ENCODE measurements around the gene HMX1. TPM values are rescaled to one million over a fixed set of nuclear protein-coding genes. Genes with fewer than 3 reads are reported as not detected.

Gene HMX1
- total RNA-seq, 1 donor from 2014 or later, result 0.92 TPM

DNA sequence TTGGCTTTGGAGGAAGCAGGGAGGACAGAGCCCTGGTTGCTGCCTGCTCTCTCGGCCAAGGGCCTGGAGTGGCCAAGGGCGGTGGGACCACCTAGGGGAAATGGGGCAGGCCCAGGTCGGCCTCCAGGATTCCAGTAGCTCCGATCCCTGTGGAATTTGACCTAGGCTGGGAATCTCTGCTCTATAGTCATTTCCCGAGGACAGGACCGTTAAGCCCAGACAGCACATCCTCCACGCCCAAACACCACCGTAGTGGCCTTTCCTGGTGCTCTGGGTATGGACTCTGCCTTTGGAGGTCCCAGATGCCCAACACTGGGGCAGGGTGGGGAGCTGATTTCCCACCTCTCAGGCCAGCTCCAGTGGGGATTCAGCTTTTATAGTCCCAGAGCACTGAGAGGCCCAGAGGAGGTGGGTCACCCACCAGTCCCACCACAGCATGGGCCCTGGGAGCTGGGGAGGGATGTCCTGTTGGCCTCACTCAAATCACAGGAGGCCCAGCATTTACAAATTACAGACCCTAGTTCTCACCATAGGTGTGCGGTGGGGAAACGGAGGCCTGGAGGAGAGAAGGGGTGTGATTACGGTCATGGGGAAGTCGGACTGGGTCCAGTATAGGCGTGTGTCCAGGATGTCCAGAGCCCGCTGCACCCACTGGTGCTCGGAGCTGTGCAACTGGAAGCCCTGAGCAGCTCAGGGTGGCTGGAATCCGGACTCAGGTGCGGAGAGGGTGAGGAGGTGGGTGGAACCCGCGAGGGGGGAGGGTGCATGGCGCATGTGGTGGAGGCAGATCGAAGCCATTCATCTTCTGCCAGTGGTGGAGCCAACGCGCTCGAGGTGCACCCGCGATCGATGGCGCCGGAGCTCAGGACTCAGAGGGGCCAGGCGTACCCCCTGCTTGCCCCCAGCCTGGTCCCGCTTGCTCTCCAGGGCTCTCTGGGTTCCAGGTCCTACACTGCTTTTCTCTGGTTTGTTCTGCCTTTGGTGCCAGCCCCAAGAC is 7.7 kb downstream of the HMX1 start:
- Mint-ChIP-seq H3K27me3 (ENCODE audit: low read depth) (peaks cover 91% of the 10 kb centered on the region), H3K9me3 (no peaks in the 10 kb centered on the region), H3K27ac (no peak overlapping the region), H3K36me3 (peaks cover 2% of the 10 kb centered on the region), H3K4me1 (peaks cover 10% of the 10 kb centered on the region), H3K4me3 (no peak overlapping the region)
- TF ChIP-seq, protein P1, sequence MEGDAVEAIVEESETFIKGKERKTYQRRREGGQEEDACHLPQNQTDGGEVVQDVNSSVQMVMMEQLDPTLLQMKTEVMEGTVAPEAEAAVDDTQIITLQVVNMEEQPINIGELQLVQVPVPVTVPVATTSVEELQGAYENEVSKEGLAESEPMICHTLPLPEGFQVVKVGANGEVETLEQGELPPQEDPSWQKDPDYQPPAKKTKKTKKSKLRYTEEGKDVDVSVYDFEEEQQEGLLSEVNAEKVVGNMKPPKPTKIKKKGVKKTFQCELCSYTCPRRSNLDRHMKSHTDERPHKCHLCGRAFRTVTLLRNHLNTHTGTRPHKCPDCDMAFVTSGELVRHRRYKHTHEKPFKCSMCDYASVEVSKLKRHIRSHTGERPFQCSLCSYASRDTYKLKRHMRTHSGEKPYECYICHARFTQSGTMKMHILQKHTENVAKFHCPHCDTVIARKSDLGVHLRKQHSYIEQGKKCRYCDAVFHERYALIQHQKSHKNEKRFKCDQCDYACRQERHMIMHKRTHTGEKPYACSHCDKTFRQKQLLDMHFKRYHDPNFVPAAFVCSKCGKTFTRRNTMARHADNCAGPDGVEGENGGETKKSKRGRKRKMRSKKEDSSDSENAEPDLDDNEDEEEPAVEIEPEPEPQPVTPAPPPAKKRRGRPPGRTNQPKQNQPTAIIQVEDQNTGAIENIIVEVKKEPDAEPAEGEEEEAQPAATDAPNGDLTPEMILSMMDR (IDR thresholded peaks at IDR 0.05; ENCODE audit: unreplicated experiment), result no peak
- no peak for DNase-seq (ENCODE audit: low spot score in 2 of 2, unreplicated experiment in 2 of 2)

GRCh38 chr4:8862800-8863685 is 8.6 kb downstream of the HMX1 start:
- Mint-ChIP-seq H3K4me1 (peaks cover 11% of the 10 kb centered on the region), H3K27ac (no peak overlapping the region), H3K27me3 (ENCODE audit: low read depth) (peaks cover 91% of the 10 kb centered on the region), H3K36me3 (peaks cover 2% of the 10 kb centered on the region), H3K9me3 (no peaks in the 10 kb centered on the region), H3K4me3 (no peak overlapping the region)
- TF ChIP-seq, protein P1 (IDR thresholded peaks at IDR 0.05; ENCODE audit: unreplicated experiment), result no peak
- DNase-seq (ENCODE audit: low spot score in 2 of 2, unreplicated experiment in 2 of 2), result no peak

DNA sequence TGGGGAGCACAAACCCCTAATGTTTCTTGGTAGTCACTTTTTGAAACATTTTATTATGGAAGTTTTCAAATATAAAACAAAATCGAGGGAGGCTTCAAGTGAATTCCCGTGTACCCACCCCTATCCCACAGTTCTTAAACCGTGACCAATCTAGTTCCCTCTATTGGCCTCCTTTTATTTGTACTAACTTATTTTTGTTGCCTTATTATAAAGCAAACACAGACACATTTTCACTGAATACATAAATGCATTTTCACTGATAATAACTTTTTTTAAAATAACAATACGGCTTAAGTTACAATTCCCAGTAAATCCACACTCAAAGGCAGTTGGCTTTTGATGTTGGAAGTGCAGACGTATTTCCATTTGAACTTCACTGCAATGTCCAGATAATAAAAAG is 9.3 kb downstream of the HMX1 start:
- H3K9me3 Mint-ChIP-seq, result no peaks in the 10 kb centered on the region
- H3K4me3 Mint-ChIP-seq, result no peak overlapping the region
- peaks cover 12% of the 10 kb centered on the region for H3K4me1 Mint-ChIP-seq
- H3K27me3 Mint-ChIP-seq (ENCODE audit: low read depth), result peaks cover 93% of the 10 kb centered on the region
- H3K27ac Mint-ChIP-seq, result no peak overlapping the region
- TF ChIP-seq, protein P1 (IDR thresholded peaks at IDR 0.05; ENCODE audit: unreplicated experiment), result no peak
- H3K36me3 Mint-ChIP-seq, result peaks cover 2% of the 10 kb centered on the region
- no peak for DNase-seq (ENCODE audit: low spot score in 2 of 2, unreplicated experiment in 2 of 2)

GRCh38 chr4:8861576-8862295 is 9.9 kb downstream of the HMX1 start:
- Mint-ChIP-seq H3K4me3 (peak overlapping the region; percentile 67), H3K9me3 (no peaks in the 10 kb centered on the region), H3K4me1 (peaks cover 12% of the 10 kb centered on the region), H3K27ac (peak overlapping the region; percentile 47), H3K27me3 (ENCODE audit: low read depth) (peaks cover 94% of the 10 kb centered on the region), H3K36me3 (peaks cover under 1% of the 10 kb centered on the region)
- no peak for DNase-seq (ENCODE audit: low spot score in 2 of 2, unreplicated experiment in 2 of 2)
- TF ChIP-seq, protein P1 (IDR thresholded peaks at IDR 0.05; ENCODE audit: unreplicated experiment), result no peak
